Loucy (cell line): ENCODE data around the gene PLEKHA1.

ENCODE experiments used
- H2AFZ ChIP-seq: fragments of 200-600 bp; sonication (generic); 2 replicates; pipeline ENCODE4 v1.6.0; 2016; ENCODE audit warnings: antibody characterized with exemption, mild to moderate bottlenecking, low read length, moderate library complexity
- H3F3A ChIP-seq: fragments of 200-600 bp; 2 replicates; pipeline ENCODE4 v1.6.0; 2016; ENCODE audit warnings: antibody characterized with exemption, low read depth, mild to moderate bottlenecking
- H3K27me3 ChIP-seq: fragments of 200-600 bp; sonication (generic); 2 replicates; pipeline ENCODE4 v1.6.1; 2014; ENCODE audit warnings: low read length, mild to moderate bottlenecking; ENCODE audit not compliant: insufficient read depth, poor library complexity, severe bottlenecking
- H3K36me3 ChIP-seq: fragments of 200-600 bp; sonication (generic); 2 replicates; pipeline ENCODE4 v1.6.1; 2016; ENCODE audit warnings: low read length; ENCODE audit not compliant: insufficient read depth
- H3K4me1 ChIP-seq: fragments of 200-600 bp; sonication (generic); 2 replicates; pipeline ENCODE4 v1.5.1; 2014; ENCODE audit warnings: low read length, mild to moderate bottlenecking; ENCODE audit not compliant: insufficient read depth, poor library complexity, severe bottlenecking
- H3K4me2 ChIP-seq: fragments of 200-600 bp; sonication (generic); 2 replicates; pipeline ENCODE4 v1.6.0; 2014; ENCODE audit warnings: antibody characterized with exemption, low read length, low read depth, mild to moderate bottlenecking; ENCODE audit not compliant: poor library complexity, severe bottlenecking
- H3K4me3 ChIP-seq: fragments of 200-600 bp; sonication (generic); 2 replicates; pipeline ENCODE4 v1.5.1; 2014; ENCODE audit warnings: low read length, mild to moderate bottlenecking, mixed read lengths; ENCODE audit not compliant: poor library complexity, severe bottlenecking
- H3K79me2 ChIP-seq: fragments of 200-600 bp; sonication (generic); 2 replicates; pipeline ENCODE4 v1.6.1; 2014; ENCODE audit warnings: low read length; ENCODE audit not compliant: insufficient read depth
- H3K9ac ChIP-seq: fragments of 200-600 bp; sonication (generic); 2 replicates; pipeline ENCODE4 v1.6.0; 2014; ENCODE audit warnings: mild to moderate bottlenecking, low read depth, low read length, moderate library complexity; ENCODE audit not compliant: poor library complexity, severe bottlenecking
- H3K9me2 ChIP-seq: fragments of 200-600 bp; sonication (generic); replicated peaks from 2 replicates; pipeline ENCODE4 v1.6.1; 2016; ENCODE audit warnings: low read depth, low read length, mixed read lengths
- H3K9me3 ChIP-seq: fragments of 200-600 bp; sonication (generic); 2 replicates; pipeline ENCODE4 v1.6.1; 2014; ENCODE audit warnings: mild to moderate bottlenecking, antibody characterized with exemption, low read length, low read depth; ENCODE audit not compliant: insufficient read depth
- H4K20me1 ChIP-seq: fragments of 200-600 bp; sonication (generic); 2 replicates; pipeline ENCODE4 v1.6.0; 2014; ENCODE audit warnings: antibody characterized with exemption, low read length, mild to moderate bottlenecking; ENCODE audit not compliant: insufficient read depth, poor library complexity, severe bottlenecking
- CTCF ChIP-seq: fragments of 200-600 bp; sonication (generic); conservative IDR thresholded peaks from 2 replicates; pipeline ENCODE4 v1.5.1; 2014; ENCODE audit warnings: mild to moderate bottlenecking, antibody characterized with exemption, low read length
- EZH2phosphoT487 ChIP-seq: fragments of 200-600 bp; IDR thresholded peaks from 2 replicates; pipeline ENCODE4 v1.6.1; 2018; ENCODE audit warnings: antibody characterized with exemption, mild to moderate bottlenecking, moderate library complexity, borderline replicate concordance

The PLEKHA1 gene

DNA sequence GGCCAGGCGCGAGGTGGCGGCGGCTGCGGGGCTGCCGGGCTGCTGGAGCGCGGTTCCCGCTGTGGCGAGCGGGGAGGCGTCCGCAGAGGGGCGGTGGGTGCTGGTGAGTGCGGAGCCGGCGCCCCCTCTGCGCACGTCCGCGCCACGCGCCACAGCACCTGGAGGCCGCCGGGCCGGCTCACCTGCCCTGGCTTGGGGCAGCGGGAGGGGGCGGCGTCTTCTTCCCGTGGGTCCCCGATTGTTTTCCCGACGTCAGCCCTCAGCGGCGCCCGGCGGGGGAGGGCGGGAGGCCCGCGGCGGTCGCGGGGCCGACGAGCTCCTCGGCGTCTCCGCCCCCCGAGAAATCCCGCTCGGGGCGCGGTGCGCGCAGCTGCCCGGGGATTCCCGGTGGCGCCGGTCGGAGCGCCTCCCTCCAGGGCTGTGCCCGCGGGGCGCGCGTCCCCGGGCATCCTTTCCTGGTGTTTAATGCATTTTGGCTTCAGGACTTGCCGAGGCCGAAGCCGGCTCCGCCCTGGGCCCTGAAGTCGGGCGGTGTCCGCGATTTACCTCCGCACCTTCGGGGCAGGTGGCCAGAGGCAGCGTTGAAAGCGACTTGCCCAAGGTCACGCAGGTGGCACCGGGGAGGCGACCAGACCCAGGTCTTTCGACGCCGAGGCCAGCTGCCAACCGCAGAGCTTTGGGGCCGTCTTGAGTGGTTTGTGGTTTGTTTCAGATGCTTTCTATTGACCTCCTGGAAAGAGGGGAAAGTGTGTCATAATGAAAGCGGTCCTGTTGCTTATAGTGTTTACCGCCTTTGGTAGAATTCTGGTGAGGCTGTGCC lies 561 bp downstream of the PLEKHA1 start:
- no peak for TF ChIP-seq CTCF
- no peak for TF ChIP-seq EZH2phosphoT487
- Histone ChIP-seq H3K27me3 (no peaks in the 10 kb centered on the region), H4K20me1 (no peaks in the 10 kb centered on the region), H3K79me2 (no peaks in the 10 kb centered on the region), H3K36me3 (no peaks in the 10 kb centered on the region), H3K4me1 (no peaks in the 10 kb centered on the region), H3K4me2 (no peak overlapping the region), H3K9ac (no peak overlapping the region), H3F3A (no peaks in the 10 kb centered on the region), H3K4me3 (no peak overlapping the region), H3K9me2 (no peaks in the 10 kb centered on the region), H3K9me3 (no peaks in the 10 kb centered on the region), H2AFZ (no peak overlapping the region)

- H3K27me3 ChIP-seq, result no peaks in the 10 kb centered on the region
- H3K9ac ChIP-seq, result no peak overlapping the region
- no peak for TF ChIP-seq CTCF
- TF ChIP-seq EZH2phosphoT487, result no peak
Measured at GRCh38 chr10:122375679-122376160, 1.2 kb downstream of the PLEKHA1 start.

GRCh38 chr10:122376364-122376961 lies 2.0 kb downstream of the PLEKHA1 start:
- H3K9me3 ChIP-seq, result no peaks in the 10 kb centered on the region
- no peak for TF ChIP-seq EZH2phosphoT487
- TF ChIP-seq CTCF, result no peak
- no peak overlapping the region for H3K4me3 ChIP-seq
- H3K4me1 ChIP-seq, result no peaks in the 10 kb centered on the region
- no peak overlapping the region for H3K9ac ChIP-seq
- no peaks in the 10 kb centered on the region for H3F3A ChIP-seq
- H2AFZ ChIP-seq, result no peak overlapping the region
- H4K20me1 ChIP-seq, result no peaks in the 10 kb centered on the region
- no peaks in the 10 kb centered on the region for H3K79me2 ChIP-seq
- no peaks in the 10 kb centered on the region for H3K36me3 ChIP-seq
- no peak overlapping the region for H3K4me2 ChIP-seq
- H3K27me3 ChIP-seq, result no peaks in the 10 kb centered on the region
- no peaks in the 10 kb centered on the region for H3K9me2 ChIP-seq

More at GRCh38 chr10:122375679-122376160, 1.2 kb downstream of the PLEKHA1 start:
- H3K9me3 ChIP-seq, result no peaks in the 10 kb centered on the region
- H3K4me3 ChIP-seq, result no peak overlapping the region
- no peaks in the 10 kb centered on the region for H3K36me3 ChIP-seq
- H2AFZ ChIP-seq, result no peak overlapping the region
- no peak overlapping the region for H3K4me2 ChIP-seq
- no peaks in the 10 kb centered on the region for H3K4me1 ChIP-seq
- H4K20me1 ChIP-seq, result no peaks in the 10 kb centered on the region
- no peaks in the 10 kb centered on the region for H3F3A ChIP-seq
- no peaks in the 10 kb centered on the region for H3K9me2 ChIP-seq
- H3K79me2 ChIP-seq, result no peaks in the 10 kb centered on the region
